Activated naive CD4-positive, alpha-beta T cell treated with anti-CD3 and anti-CD28 coated beads, Interleukin-2, amount 50 U/mL, for 24 hours (primary cell): ENCODE data around the gene DSTYK.

ENCODE experiments used
- H3K27ac Mint-ChIP-seq: one replicate; pipeline ENCODE4 v1.8.0; 2021; ENCODE audit warnings: mild to moderate bottlenecking, mixed read lengths
- H3K27me3 Mint-ChIP-seq: one replicate; pipeline ENCODE4 v1.8.0; 2021; ENCODE audit warnings: mixed read lengths
- H3K36me3 Mint-ChIP-seq: one replicate; pipeline ENCODE4 v1.8.0; 2021; ENCODE audit warnings: mixed read lengths
- H3K4me1 Mint-ChIP-seq: one replicate; pipeline ENCODE4 v1.8.0; 2021; ENCODE audit warnings: mixed read lengths
- H3K4me3 Mint-ChIP-seq: one replicate; pipeline ENCODE4 v1.8.0; 2021; ENCODE audit warnings: mild to moderate bottlenecking, mixed read lengths
- H3K9me3 Mint-ChIP-seq: one replicate; pipeline ENCODE4 v1.8.0; 2021; ENCODE audit warnings: mixed read lengths

The DSTYK gene

DNA sequence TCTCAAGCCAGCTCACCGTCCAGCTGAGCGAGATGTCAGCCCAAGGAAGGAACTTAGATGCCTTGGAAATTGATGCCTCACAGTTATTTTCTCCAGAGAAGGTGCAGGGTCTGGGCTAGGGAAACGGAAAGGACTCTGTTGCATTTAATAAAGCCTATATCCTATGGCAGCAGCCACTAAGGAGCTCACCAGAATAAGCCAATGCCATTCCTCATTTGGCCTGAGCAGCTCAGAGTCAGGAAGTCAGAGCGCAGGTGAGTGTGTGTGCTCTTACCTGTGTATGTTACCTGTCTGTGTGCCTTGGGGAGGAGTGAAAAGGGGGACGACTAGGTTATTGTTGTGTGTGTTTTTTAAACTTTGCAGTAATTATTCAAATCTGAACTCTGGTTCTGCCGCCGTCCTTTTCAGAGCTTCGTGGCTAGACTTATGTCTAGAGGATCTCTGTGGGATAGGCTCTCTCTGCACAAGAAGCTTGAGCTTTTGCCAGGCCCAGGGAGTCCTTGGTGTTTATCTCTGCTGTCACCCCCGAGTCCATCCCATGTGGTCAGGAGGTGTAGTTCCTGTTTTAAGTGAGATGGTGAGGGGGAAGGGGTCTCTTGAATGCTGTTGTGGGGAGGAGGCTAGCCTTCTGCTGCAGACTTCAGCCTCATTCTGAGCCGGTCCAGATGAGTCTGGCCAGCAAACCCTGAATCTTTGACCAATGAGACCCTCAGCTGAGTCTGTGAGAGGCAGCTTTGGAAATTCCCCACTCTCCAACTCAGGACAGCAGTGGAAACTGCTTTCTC lies 18.6 kb upstream of the DSTYK start:
- H3K4me1 Mint-ChIP-seq, result peaks cover 28% of the 10 kb centered on the region
- no peaks in the 10 kb centered on the region for H3K36me3 Mint-ChIP-seq
- no peaks in the 10 kb centered on the region for H3K27me3 Mint-ChIP-seq
- H3K4me3 Mint-ChIP-seq, result peak overlapping the region; percentile 95
- H3K27ac Mint-ChIP-seq, result no peak overlapping the region
- H3K9me3 Mint-ChIP-seq, result no peaks in the 10 kb centered on the region

DNA sequence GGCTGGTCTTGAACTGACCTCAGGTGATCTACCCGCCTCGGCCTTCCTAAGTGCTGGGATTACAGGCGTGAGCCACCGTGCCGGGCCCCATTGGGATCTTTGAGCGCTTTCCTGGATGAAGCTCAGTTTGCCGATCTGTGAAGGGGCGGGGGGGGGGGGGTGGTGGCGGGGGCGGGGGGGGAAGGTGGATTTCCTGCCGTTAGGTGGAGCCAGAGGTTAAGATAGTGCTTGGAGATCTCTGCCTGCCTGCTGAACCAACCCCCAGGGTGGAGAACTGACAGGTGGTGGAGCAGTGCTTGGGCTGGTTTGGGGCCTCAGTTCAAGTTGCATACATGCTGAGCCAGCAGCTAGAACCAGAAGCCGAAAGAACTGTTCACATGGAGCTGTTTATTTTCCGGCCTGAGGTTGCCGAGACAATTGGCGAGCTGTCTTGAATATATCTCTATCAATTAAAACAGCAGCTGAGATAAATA lies 17.9 kb upstream of the DSTYK start:
- Mint-ChIP-seq H3K36me3 (no peaks in the 10 kb centered on the region), H3K27ac (no peak overlapping the region), H3K4me1 (peaks cover 28% of the 10 kb centered on the region), H3K9me3 (no peaks in the 10 kb centered on the region), H3K27me3 (no peaks in the 10 kb centered on the region), H3K4me3 (peak overlapping the region; percentile 95)

DNA sequence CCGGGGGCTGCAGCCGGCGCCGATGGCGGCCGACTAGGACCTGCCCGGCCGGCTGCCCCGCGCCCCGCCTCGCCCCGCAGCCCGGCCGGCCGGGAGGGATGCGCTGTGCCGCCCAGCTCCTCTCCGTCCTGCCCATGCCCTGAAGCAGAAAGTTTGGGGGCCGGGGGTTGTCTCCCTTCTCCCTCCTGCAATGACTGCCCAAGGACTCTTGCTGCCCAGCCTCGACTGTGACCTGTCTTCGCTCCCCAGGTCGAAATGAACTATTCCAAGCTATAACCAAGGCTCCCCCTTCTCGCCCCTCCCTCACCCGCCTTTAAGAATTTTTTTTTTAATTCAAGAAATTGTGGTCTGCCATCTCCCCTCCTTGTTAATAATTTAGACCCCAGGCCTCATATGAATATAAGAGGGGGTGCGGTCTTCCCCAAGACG lies 16.6 kb upstream of the DSTYK start:
- Mint-ChIP-seq H3K4me1 (peaks cover 28% of the 10 kb centered on the region), H3K27me3 (no peaks in the 10 kb centered on the region), H3K27ac (no peak overlapping the region)

DNA sequence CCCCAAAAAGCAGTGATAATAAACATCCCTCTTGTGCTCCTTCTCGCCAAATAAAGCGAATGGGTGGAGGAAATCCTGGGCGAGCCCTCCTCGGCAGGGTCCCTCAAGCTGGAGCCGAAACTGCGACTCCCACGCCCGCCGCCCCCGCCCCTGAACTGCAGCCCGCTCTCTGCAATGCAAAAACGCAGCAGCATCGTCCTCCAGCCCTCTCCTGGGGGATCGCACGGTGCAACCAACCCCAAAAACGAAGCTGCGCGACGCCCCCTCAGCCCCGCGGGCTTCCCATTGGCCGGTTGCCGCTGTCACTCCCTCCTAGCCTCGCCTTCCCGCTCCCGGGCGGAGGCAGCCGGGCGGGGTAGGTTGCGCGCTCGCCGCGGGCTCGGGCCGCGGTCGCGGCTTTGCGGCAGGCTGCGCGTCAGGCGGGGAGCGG lies 16.1 kb upstream of the DSTYK start, which contains the start of gene TMCC2:
Gene TMCC2 (plus strand): TSS at position 363 of the 430 bp plus-strand sequence. CDS start 619 bp downstream, outside the sequence.
- H3K27me3 Mint-ChIP-seq, result no peaks in the 10 kb centered on the region
- peak within 1 kb of the TSS; percentile 95 for H3K4me3 Mint-ChIP-seq
- H3K9me3 Mint-ChIP-seq, result no peaks in the 10 kb centered on the region
- H3K36me3 Mint-ChIP-seq, result no peaks in the 10 kb centered on the region
- peak within 1 kb of the TSS; percentile 52 for H3K27ac Mint-ChIP-seq
- H3K4me1 Mint-ChIP-seq, result peaks cover 28% of the 10 kb centered on the region

More for the DNA sequence above, 16.6 kb upstream of the DSTYK start:
- H3K9me3 Mint-ChIP-seq, result no peaks in the 10 kb centered on the region
- peak overlapping the region; percentile 95 for H3K4me3 Mint-ChIP-seq
- no peaks in the 10 kb centered on the region for H3K36me3 Mint-ChIP-seq

DNA sequence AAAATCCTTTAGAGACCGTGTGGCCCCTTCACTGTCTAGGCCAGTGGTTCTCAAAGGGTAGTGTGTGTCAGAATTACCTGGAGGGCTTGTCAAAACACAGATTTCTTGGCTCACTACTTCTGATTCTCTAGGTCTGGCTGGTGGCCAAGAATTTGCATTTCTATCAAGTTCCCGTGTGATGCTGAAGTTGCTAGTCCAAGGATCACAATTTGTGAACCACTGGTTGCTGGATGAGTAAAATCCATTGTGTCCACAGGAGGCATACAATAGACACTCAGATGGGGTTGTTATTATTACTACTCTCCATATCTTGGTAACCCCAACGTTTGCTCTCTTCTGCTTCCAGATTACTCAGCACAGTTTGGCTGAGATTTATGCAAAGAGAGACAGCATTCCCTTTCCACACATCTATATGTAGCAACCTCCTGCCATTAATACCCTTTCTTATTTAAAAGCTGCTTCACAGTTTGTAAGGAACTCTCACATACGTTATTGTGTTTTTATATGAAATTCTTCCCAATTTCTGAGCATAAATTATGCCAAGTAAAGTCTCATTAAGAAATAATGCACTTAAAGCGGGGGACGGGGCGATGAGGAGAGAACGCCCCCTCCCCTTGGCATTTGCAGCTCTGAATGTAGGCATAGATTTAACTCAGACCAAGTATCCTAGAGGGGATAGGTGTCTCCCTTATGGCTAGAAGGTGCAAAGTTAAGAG lies 15.5 kb upstream of the DSTYK start:
- no peak overlapping the region for H3K27ac Mint-ChIP-seq

DNA sequence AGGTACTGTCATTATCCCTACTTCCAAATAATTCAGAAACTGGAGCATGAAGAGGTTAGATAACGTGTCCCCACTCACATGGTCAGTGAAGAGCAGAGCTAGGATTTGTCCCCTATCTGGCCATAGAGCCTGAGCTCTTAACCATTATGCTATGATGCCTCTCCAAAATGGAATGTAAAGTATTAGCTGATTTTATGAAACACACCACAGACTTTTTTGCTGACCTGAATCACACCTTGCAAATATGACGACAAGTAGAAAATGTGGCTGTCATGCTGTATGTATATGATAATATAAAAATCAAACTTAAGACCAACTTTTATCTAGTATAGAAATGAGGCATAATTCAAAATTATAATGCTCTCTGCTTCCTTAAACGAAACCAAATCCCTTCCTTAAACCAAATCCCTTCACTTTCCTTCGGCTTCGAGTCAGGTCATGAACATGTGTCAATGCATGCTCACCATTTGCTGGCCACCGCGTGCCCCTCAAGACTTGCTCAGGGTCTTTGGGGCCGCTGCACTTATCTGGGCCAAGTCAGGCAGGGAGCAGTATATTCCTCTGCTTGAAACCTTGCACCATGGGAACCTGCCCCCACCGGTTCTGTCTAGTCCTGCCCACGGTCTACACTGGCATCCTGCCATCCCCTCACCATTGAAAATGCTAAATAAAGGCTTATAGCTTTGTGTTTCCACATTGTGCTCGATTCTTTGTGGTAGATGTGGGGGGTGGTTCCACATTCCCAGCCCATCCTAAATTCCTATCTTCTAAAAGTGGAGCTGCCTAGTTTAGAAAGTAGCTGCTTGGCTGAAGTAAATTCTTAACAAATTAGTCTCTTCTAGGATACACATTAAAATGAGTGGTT lies 14.6 kb upstream of the DSTYK start:
- Mint-ChIP-seq H3K27me3 (no peaks in the 10 kb centered on the region), H3K27ac (no peak overlapping the region)

More for the DNA sequence above, 15.5 kb upstream of the DSTYK start:
- H3K4me3 Mint-ChIP-seq, result peak overlapping the region; percentile 80
- peaks cover 28% of the 10 kb centered on the region for H3K4me1 Mint-ChIP-seq
- no peaks in the 10 kb centered on the region for H3K9me3 Mint-ChIP-seq
- H3K36me3 Mint-ChIP-seq, result no peaks in the 10 kb centered on the region
- no peaks in the 10 kb centered on the region for H3K27me3 Mint-ChIP-seq

DNA sequence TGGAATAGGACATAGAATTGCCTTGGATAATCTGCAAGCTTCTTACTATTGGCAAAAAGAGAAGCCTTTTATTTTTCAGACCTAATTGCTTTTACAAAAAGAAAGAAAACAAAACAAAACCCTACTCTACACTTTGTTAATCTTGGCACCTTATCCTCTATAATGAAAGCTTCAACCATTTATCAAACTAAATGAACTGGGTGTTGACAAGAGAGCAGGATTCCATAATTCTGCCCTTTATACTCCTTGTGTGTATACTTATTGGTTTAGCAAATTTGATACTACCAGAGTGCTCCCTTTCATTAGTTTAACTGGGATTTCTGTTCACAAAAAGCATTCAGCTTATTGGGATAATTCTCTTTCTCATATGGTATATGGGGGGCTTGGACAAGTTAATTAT lies 13.2 kb upstream of the DSTYK start:
- Mint-ChIP-seq H3K4me1 (peaks cover 21% of the 10 kb centered on the region), H3K9me3 (no peaks in the 10 kb centered on the region), H3K36me3 (no peaks in the 10 kb centered on the region), H3K27me3 (no peaks in the 10 kb centered on the region), H3K27ac (no peak overlapping the region), H3K4me3 (no peak overlapping the region)

More for the DNA sequence above, 14.6 kb upstream of the DSTYK start:
- H3K4me1 Mint-ChIP-seq, result peaks cover 28% of the 10 kb centered on the region
- H3K4me3 Mint-ChIP-seq, result no peak overlapping the region
- H3K36me3 Mint-ChIP-seq, result no peaks in the 10 kb centered on the region
- H3K9me3 Mint-ChIP-seq, result no peaks in the 10 kb centered on the region

DNA sequence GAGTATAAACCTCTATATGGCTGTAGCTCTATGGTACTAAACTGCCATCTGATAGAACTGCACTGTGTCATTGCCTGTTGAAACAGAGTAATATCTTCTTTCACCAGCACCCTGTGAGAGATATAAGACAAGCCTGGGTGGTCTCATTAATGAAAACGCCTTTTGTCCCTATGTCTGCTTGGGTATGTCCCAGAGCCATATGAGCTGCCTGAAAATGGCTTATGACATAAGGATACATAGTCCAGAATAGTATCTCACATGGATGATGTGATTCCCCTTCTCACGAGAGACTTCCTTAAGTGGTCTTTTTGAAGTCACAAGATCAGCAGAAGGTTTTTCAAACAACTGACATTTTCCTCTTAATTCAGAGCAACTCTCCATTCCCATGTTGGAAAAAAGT lies 8.9 kb upstream of the DSTYK start:
- Mint-ChIP-seq H3K27ac (no peak overlapping the region), H3K36me3 (no peaks in the 10 kb centered on the region), H3K9me3 (no peaks in the 10 kb centered on the region), H3K4me1 (peaks cover 3% of the 10 kb centered on the region), H3K27me3 (no peaks in the 10 kb centered on the region), H3K4me3 (no peak overlapping the region)

DNA sequence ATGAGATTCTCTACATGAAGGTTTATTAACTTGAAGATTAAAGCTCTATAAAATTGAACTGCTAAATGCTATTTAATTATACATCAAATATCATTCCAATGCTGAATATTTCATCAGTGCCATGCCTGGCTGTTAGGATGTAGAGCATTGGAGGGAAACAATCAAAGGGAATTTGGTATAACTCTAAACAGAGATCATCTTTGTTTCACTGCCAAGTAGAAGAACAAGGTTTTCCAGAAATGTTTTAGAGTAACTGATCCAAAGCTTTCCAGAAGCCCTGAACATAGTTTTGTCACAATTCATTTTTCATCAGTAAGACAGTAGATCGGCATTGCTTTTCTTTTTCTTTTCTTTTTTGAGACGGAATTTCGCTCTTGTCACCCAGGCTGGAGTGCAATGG lies 5.9 kb upstream of the DSTYK start:
- H3K4me3 Mint-ChIP-seq, result no peak overlapping the region
- H3K27me3 Mint-ChIP-seq, result no peaks in the 10 kb centered on the region
- H3K27ac Mint-ChIP-seq, result no peak overlapping the region
- H3K36me3 Mint-ChIP-seq, result no peaks in the 10 kb centered on the region
- H3K9me3 Mint-ChIP-seq, result no peaks in the 10 kb centered on the region
- H3K4me1 Mint-ChIP-seq, result peaks cover 17% of the 10 kb centered on the region

DNA sequence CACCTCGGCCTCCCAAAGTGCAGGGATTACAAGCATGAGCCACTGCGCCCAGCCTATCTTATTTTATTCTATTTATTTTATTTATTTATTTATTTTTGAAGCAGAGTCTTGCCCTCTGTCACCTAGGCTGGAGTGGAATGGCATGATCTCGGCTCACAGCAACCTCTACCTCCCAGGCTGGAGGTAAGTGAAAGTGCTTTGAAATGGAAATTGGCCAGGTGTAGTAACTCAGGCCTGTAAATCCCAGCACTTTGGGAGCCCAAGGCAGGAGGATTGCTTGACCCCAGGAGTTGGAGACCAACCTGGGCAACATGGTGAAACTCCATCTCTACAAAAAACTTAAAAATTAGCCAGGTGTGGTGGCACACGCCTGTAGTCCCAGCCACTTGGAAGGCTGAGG lies 5.1 kb upstream of the DSTYK start:
- Mint-ChIP-seq H3K9me3 (no peaks in the 10 kb centered on the region), H3K36me3 (no peaks in the 10 kb centered on the region), H3K27ac (no peak overlapping the region)

DNA sequence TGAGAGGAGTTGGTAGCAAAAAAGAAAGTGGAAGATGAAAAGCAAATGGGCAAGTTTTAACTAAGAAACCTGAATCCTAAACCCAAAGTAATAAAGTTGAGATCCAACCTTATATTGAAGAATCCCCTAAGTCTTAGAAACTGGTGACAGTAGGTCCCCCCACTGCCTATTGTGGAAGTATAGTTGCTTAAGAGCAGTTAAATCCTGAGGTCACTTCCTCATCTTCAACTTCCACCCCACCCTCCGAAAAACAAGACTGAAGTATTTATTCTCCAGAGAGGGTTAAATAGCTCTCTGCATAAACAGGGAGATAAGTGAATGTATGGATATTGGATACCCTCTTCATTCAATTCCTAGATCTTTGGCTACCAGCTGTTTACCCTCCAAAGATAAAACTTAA lies 3.3 kb upstream of the DSTYK start:
- Mint-ChIP-seq H3K4me1 (peaks cover 37% of the 10 kb centered on the region), H3K27ac (peak overlapping the region; percentile 59), H3K9me3 (no peaks in the 10 kb centered on the region), H3K36me3 (no peaks in the 10 kb centered on the region), H3K27me3 (no peaks in the 10 kb centered on the region), H3K4me3 (peak overlapping the region; percentile 40)

More for the DNA sequence above, 5.1 kb upstream of the DSTYK start:
- peaks cover 25% of the 10 kb centered on the region for H3K4me1 Mint-ChIP-seq
- H3K27me3 Mint-ChIP-seq, result no peaks in the 10 kb centered on the region
- H3K4me3 Mint-ChIP-seq, result no peak overlapping the region

DNA sequence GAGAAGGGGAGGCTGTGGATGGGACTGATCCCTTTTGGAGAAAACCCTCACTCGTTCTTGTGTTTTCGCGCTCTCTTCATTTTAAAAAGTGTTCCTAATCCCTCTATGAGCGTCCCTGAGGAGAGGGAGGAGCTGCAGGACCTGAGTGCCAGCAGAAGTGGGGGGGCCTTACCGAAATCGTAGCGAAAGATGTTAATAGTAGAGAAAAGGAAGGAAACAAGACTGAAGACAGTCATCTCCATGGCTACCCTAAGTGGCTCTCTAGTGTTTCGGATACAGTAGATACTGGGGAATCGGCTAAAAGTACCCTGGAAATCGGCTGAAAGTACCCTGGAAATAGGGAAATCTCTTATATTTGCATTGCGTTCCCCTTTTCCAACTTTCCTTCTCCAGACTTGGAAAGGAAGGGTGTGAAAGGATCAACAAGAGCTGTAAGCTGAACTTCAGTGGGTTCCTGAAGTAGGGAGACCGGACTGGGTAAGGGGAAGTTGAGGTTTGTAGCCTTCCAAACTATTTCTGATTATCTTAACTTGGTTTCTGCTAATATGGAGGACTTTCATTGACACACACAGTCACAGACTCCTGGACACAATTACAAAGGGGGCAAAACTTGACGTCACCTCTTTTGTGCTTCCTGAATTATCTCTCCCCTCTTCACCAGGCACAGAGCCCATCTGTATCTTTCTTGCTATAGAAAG lies 486 bp upstream of the DSTYK start:
- Mint-ChIP-seq H3K4me1 (peaks cover 46% of the 10 kb centered on the region), H3K9me3 (no peaks in the 10 kb centered on the region), H3K27me3 (no peaks in the 10 kb centered on the region), H3K4me3 (peak overlapping the region; percentile 96), H3K36me3 (no peaks in the 10 kb centered on the region), H3K27ac (peak overlapping the region; percentile 100)

DNA sequence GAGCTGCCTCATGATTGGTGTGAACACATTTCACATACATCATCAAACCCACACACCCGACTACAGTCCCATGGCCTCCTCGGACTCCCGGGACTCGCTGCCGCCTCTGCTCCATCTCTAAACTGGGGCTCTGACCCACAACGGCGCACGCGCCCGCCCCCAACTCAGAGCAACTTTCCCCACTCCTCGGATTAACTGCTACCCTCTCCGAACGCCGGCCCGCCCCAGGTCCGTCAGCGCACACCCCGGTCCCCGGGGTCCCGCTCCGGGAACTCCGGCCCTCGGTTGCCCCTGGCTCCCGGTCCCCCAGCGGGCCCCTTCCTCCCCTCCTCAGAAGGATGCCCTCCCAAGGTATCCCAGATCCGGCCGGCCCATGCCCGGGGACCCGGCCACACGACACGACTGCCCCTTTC lies 740 bp downstream of the DSTYK start:
- H3K27ac Mint-ChIP-seq, result peak overlapping the region; percentile 82
- H3K4me3 Mint-ChIP-seq, result peak overlapping the region; percentile 96
- H3K4me1 Mint-ChIP-seq, result peaks cover 50% of the 10 kb centered on the region
- H3K9me3 Mint-ChIP-seq, result no peaks in the 10 kb centered on the region
- H3K27me3 Mint-ChIP-seq, result no peaks in the 10 kb centered on the region
- H3K36me3 Mint-ChIP-seq, result no peaks in the 10 kb centered on the region

DNA sequence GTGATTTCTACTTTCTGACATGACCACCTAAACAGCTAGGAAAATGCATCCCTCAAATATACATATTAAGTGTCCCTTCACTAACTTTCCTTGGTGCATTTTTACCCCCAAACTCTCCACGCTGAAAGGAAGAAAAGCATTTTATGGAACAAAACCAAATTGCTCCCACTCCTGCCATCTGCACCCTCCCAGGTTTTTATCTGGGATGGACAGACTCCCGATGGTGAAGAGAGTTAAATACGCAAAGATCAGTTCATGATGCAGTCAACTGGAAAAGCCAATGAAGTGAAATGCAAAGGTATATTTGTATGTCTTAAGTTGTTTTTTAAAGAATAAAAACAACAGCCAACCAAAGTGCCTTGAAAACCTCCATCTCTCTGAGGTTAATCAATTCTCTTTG lies 2.7 kb downstream of the DSTYK start:
- H3K36me3 Mint-ChIP-seq, result no peaks in the 10 kb centered on the region
- peaks cover 53% of the 10 kb centered on the region for H3K4me1 Mint-ChIP-seq
- H3K9me3 Mint-ChIP-seq, result no peaks in the 10 kb centered on the region
- H3K27ac Mint-ChIP-seq, result no peak overlapping the region
- H3K27me3 Mint-ChIP-seq, result no peaks in the 10 kb centered on the region
- peak overlapping the region; percentile 30 for H3K4me3 Mint-ChIP-seq

DNA sequence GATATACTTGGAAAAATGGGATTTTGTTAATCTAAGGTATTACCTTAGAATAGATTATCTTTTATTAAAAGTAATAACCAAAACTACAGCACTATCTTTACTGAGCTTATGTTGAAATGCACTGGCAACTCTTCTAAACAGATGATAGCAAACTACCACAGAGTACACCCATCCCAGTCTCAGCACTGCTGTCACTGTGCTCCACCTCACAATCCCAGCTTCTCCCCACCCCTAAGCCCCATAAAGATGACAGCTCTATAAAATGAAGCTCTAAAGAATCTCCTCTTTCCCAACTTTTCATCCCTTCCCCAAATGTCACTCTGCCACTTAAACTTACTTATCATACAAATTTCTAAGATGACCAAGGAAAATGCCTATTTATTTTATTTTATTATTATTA lies 6.4 kb downstream of the DSTYK start:
- Mint-ChIP-seq H3K9me3 (no peaks in the 10 kb centered on the region), H3K36me3 (peaks cover 5% of the 10 kb centered on the region), H3K27ac (peak overlapping the region; percentile 25), H3K4me3 (no peak overlapping the region), H3K4me1 (peaks cover 57% of the 10 kb centered on the region), H3K27me3 (no peaks in the 10 kb centered on the region)
